HUES48 (cell line): ENCODE results near the gene MBLAC2.

Source experiments
- H3K27ac ChIP-seq: one replicate; pipeline ENCODE4 v1.7.0; 2013; ENCODE audit warnings: low read depth, low read length, inconsistent platforms
- H3K27me3 ChIP-seq: 2 replicates; pipeline ENCODE4 v1.6.1; 2013; ENCODE audit warnings: mild to moderate bottlenecking, low read length; ENCODE audit not compliant: control insufficient read depth, insufficient read depth
- H3K36me3 ChIP-seq: 2 replicates; pipeline ENCODE4 v1.6.1; 2013; ENCODE audit warnings: low read length; ENCODE audit not compliant: control insufficient read depth, insufficient read depth
- H3K4me1 ChIP-seq: 2 replicates; pipeline ENCODE4 v1.6.1; 2013; ENCODE audit warnings: mild to moderate bottlenecking, low read length; ENCODE audit not compliant: control insufficient read depth, insufficient read depth
- H3K4me3 ChIP-seq: 2 replicates; pipeline ENCODE4 v1.5.1; 2013; ENCODE audit warnings: mild to moderate bottlenecking, low read depth, low read length
- H3K9ac ChIP-seq: 2 replicates; pipeline ENCODE4 v1.6.1; 2013; ENCODE audit warnings: mild to moderate bottlenecking, low read depth, low read length, moderate library complexity
- H3K9me3 ChIP-seq: 2 replicates; pipeline ENCODE4 v1.6.1; 2013; ENCODE audit warnings: low read length; ENCODE audit not compliant: control insufficient read depth, insufficient read depth

The MBLAC2 gene

DNA sequence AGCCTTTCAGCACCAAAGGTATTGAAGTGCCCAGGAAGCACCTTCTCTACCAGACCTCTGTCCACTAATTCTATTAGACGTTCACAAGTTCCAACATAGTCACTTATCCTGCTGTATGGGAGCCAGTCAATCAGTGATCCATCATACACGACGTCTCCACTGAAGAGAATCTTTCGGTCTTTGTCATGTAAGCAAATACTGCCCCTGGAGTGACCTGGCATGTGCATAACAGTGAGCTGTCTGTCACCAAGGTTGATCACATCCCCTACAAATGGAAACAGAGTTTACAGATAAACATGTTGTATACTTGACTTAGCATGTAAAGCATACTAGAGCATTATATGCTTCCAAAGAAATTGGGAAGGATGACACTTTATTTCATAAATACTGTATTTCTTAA is 13.3 kb downstream of the MBLAC2 start:
- H3K9ac ChIP-seq, result no peak overlapping the region
- no peaks in the 10 kb centered on the region for H3K9me3 ChIP-seq
- no peaks in the 10 kb centered on the region for H3K36me3 ChIP-seq
- peaks cover 11% of the 10 kb centered on the region for H3K4me1 ChIP-seq
- no peaks in the 10 kb centered on the region for H3K27me3 ChIP-seq
- H3K4me3 ChIP-seq, result no peak overlapping the region
- no peak overlapping the region for H3K27ac ChIP-seq

- Histone ChIP-seq H3K9ac (no peak overlapping the region), H3K4me1 (no peaks in the 10 kb centered on the region), H3K9me3 (no peaks in the 10 kb centered on the region), H3K36me3 (no peaks in the 10 kb centered on the region), H3K4me3 (no peak overlapping the region), H3K27me3 (no peaks in the 10 kb centered on the region), H3K27ac (no peak overlapping the region)
Measured at GRCh38 chr5:90446961-90447360, 27.6 kb downstream of the MBLAC2 start.

GRCh38 chr5:90440644-90441043 is 33.9 kb downstream of the MBLAC2 start:
- no peaks in the 10 kb centered on the region for H3K9me3 ChIP-seq
- no peak overlapping the region for H3K9ac ChIP-seq
- no peak overlapping the region for H3K27ac ChIP-seq
- no peaks in the 10 kb centered on the region for H3K36me3 ChIP-seq
- H3K4me1 ChIP-seq, result 0 out of 2 replicates have a peak, but pooled peaks cover 5% of the 10 kb centered on the region
- H3K27me3 ChIP-seq, result no peaks in the 10 kb centered on the region
- no peak overlapping the region for H3K4me3 ChIP-seq

GRCh38 chr5:90438100-90438499 is 36.5 kb downstream of the MBLAC2 start:
- Histone ChIP-seq H3K4me1 (0 out of 2 replicates have a peak, but pooled peaks cover 5% of the 10 kb centered on the region), H3K27ac (no peak overlapping the region), H3K4me3 (no peak overlapping the region), H3K9me3 (no peaks in the 10 kb centered on the region), H3K36me3 (no peaks in the 10 kb centered on the region), H3K27me3 (no peaks in the 10 kb centered on the region), H3K9ac (no peak overlapping the region)

- Histone ChIP-seq H3K36me3 (no peaks in the 10 kb centered on the region), H3K9ac (no peak overlapping the region), H3K4me3 (no peak overlapping the region), H3K4me1 (0 out of 2 replicates have a peak, but pooled peaks cover 5% of the 10 kb centered on the region), H3K9me3 (no peaks in the 10 kb centered on the region), H3K27me3 (no peaks in the 10 kb centered on the region), H3K27ac (no peak overlapping the region)
Measured at GRCh38 chr5:90437663-90438062, 36.9 kb downstream of the MBLAC2 start.

- Histone ChIP-seq H3K27ac (no peak overlapping the region), H3K9me3 (no peaks in the 10 kb centered on the region), H3K4me3 (no peak overlapping the region), H3K36me3 (no peaks in the 10 kb centered on the region), H3K9ac (no peak overlapping the region), H3K4me1 (no peaks in the 10 kb centered on the region), H3K27me3 (no peaks in the 10 kb centered on the region)
Measured at GRCh38 chr5:90434116-90434714, 40.4 kb downstream of the MBLAC2 start.

- H3K36me3 ChIP-seq, result no peaks in the 10 kb centered on the region
- H3K4me1 ChIP-seq, result 0 out of 2 replicates have a peak, but pooled peaks cover 3% of the 10 kb centered on the region
- no peak overlapping the region for H3K27ac ChIP-seq
- H3K27me3 ChIP-seq, result no peaks in the 10 kb centered on the region
- H3K9me3 ChIP-seq, result no peaks in the 10 kb centered on the region
- H3K9ac ChIP-seq, result no peak overlapping the region
- H3K4me3 ChIP-seq, result no peak overlapping the region
Measured at GRCh38 chr5:90424245-90424644, 50.3 kb downstream of the MBLAC2 start.

DNA sequence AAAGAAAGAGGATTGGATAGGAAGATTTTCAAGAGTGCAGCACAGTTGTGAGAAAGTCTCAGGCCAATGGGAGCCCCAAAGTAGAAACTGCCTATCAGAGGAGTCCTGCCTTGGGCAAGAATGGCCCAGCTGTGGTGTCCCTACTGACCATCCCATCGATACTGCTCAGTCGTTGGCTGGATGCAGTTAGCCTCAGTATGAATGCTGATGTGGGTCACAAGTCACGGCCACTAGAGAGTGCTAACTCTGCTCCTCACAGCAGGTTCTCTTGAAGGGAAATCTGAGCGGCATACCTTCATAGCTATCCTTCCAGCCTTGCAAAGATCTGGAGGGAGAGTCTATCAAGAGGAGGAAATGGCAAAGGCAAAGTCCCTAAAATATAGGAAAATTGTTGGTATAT is 53.4 kb downstream of the MBLAC2 start:
- Histone ChIP-seq H3K27ac (no peak overlapping the region), H3K4me3 (no peak overlapping the region), H3K9me3 (no peaks in the 10 kb centered on the region), H3K4me1 (0 out of 2 replicates have a peak, but pooled peaks cover 3% of the 10 kb centered on the region), H3K27me3 (no peaks in the 10 kb centered on the region), H3K9ac (no peak overlapping the region), H3K36me3 (no peaks in the 10 kb centered on the region)

GRCh38 chr5:90418214-90418613 is 56.4 kb downstream of the MBLAC2 start:
- no peak overlapping the region for H3K27ac ChIP-seq
- H3K9ac ChIP-seq, result no peak overlapping the region
- no peaks in the 10 kb centered on the region for H3K36me3 ChIP-seq
- H3K9me3 ChIP-seq, result no peaks in the 10 kb centered on the region
- no peak overlapping the region for H3K4me3 ChIP-seq
- H3K4me1 ChIP-seq, result 0 out of 2 replicates have a peak, but pooled peaks cover 3% of the 10 kb centered on the region
- H3K27me3 ChIP-seq, result no peaks in the 10 kb centered on the region

DNA sequence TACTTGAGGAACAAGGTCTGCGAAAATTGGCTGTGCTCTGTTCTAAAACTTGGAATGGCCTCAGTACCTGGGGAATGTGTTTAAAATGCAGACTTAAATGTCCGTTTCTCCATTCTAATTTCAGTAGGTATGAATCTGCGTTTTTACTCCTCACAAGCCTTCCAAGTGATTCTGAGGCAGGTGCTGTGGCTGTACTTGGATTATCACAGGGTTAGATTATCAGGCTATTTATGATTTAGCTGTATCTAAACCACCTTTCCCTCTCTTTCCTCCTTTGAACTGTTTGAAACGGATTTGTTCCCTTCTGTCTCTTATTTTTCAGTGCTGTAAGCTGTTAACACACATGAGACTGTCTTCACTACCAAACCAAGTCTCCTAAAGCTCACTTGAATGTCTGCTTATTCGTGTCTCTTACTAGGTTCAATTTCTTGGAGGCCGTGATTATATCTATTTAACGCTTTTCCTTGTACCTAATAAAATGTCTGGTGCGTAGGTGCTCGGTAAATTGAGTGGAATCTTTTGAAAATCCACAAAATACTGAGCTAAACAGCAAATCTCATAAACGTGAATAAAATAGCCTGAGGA is 64.3 kb downstream of the MBLAC2 start:
- peak overlapping the region; percentile 94 for H3K4me3 ChIP-seq
- H3K36me3 ChIP-seq, result peaks cover 13% of the 10 kb centered on the region
- no peaks in the 10 kb centered on the region for H3K27me3 ChIP-seq
- H3K9ac ChIP-seq, result peak overlapping the region; percentile 89
- peaks cover 28% of the 10 kb centered on the region for H3K4me1 ChIP-seq
- no peaks in the 10 kb centered on the region for H3K9me3 ChIP-seq
- peak overlapping the region; percentile 89 for H3K27ac ChIP-seq

DNA sequence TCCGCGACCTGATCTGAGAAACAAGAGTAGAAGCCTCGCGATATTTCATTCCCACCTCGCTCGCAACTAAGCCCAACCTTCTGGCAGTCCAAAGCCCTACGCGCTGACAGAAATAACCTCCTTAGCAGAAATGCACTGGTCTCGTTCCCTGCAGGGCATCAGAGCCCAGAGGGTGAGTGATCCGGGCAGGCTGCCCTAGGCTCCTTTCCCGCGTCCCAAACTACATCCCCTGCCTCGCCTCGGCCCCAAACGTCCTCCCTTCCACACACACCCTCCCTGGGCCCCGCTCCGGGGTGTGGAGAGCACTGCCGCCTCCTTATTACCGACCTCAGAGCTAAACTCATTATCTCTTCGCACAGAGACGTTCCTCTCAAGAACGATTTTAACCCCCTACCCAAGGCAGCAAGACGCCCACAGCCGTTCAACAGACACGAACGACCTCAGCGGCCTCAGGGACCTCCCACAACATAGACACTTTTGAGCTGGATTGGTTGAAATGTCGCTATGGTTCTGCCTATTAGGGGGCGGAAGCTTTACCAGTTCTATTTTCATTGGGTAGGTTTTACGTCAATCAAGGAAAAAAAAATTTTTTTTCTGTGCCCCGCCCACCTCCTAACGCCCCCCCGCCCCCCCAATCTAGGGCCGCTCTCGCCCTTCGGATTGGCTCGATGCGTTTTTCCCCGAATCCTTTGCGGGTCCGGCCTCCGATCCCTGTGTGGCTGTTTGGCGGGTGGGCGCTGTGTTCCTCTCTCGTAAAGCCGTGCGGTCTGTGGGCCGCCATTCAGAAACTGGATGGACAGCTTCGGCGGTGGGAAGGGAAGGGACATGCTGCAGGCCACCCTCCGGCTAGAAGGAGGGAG is 65.0 kb downstream of the MBLAC2 start, which contains the start of gene CETN3:
TSS of gene CETN3 (minus strand) at position 439 of the 860 bp plus-strand sequence. CDS start at position 344, 95 bp downstream.
- peak within 1 kb of the TSS; percentile 97 for H3K27ac ChIP-seq
- H3K36me3 ChIP-seq, result peaks cover 21% of the 10 kb centered on the region
- H3K4me3 ChIP-seq, result peak within 1 kb of the TSS; percentile 94
- H3K27me3 ChIP-seq, result no peaks in the 10 kb centered on the region
- H3K9me3 ChIP-seq, result no peaks in the 10 kb centered on the region
- peaks cover 28% of the 10 kb centered on the region for H3K4me1 ChIP-seq
- H3K9ac ChIP-seq, result peak within 1 kb of the TSS; percentile 89
